ENCODE data around the gene TNFRSF25. TPM values are rescaled to one million over a fixed set of nuclear protein-coding genes. Genes with fewer than 3 reads are reported as not detected.

Gene TNFRSF25
- total and polyA plus RNA-seq, 10 of the 15 experiments (the other 5 are each of a cell fraction or from before 2014, with no cell fraction given) = 0.23 to 8.6 (median 0.46) TPM; not detected in 5

- DNase-seq (ENCODE audit: low read depth, low spot score) (no peak), FAIRE-seq (no peak), ATAC-seq (no peak)
- RAD21 ChIA-PET (ENCODE audit: unreplicated experiment) = interaction anchor here (0.9 to 1.1 kb wide), 3 partner anchors 15 to 168 kb away, joined by 3 to 5 read pairs (median 3); partner anchors contain the start of gene ACOT7
- no peaks in the 10 kb centered on the region for H3K36me3 ChIP-seq (ENCODE audit: control insufficient read depth in 2 of 2, insufficient read depth in 2 of 2, low read length in 1 of 2)
- WGBS (ENCODE audit: insufficient coverage, insufficient replicate concordance, low lambda C conversion rate, missing lambda C conversion rate) = 59% methylated on average over 17 of the region's 17 CpGs
- H3K4me2 ChIP-seq (ENCODE audit: control insufficient read depth, insufficient read depth) = peak overlapping the region; percentile 46; the same call in 1 of the 2 replicates
- CTCF ChIA-PET = interaction anchor here (0.6 to 11.8 kb wide), 14 partner anchors 8 to 1431 kb away, joined by 3 to 86 read pairs (median 5); partner anchors contain the start of gene PLEKHG5
- peaks cover 14% of the 10 kb centered on the region for H3K4me1 ChIP-seq (ENCODE audit: control insufficient read depth, insufficient read depth, low read length)
- in situ Hi-C loops (cut with MboI) = no loop called here
- H3K9me3 ChIP-seq (replicated peaks; ENCODE audit: control insufficient read depth, insufficient read depth, low read length) = no peaks in the 10 kb centered on the region
- no peak overlapping the region; the same call in 1 of the 2 replicates for H2AFZ ChIP-seq (ENCODE audit: control insufficient read depth, low read depth, low read length)
- peaks cover 4 to 8% of the 10 kb centered on the region in 2 experiments; a peak in 3 of 4 replicates for H3K27me3 ChIP-seq (replicated peaks in 1 of 2; ENCODE audit: control insufficient read depth in 2 of 2, insufficient read depth in 2 of 2, low read length in 1 of 2)
- no peaks in the 10 kb centered on the region for H3K79me2 ChIP-seq (ENCODE audit: control insufficient read depth, insufficient read depth, low read length)
- H3K27ac ChIP-seq (ENCODE audit: control insufficient read depth, insufficient read depth) = peak overlapping the region; percentile 21; the same call in 1 of the 2 replicates
- intact Hi-C loops (cut with micrococcal nuclease; ENCODE audit: unreplicated experiment) = no loop called here
- H4K20me1 ChIP-seq (ENCODE audit: control insufficient read depth, insufficient read depth) = no peaks in the 10 kb centered on the region; the same call in 1 of the 2 replicates
- TF ChIP-seq, protein P1, sequence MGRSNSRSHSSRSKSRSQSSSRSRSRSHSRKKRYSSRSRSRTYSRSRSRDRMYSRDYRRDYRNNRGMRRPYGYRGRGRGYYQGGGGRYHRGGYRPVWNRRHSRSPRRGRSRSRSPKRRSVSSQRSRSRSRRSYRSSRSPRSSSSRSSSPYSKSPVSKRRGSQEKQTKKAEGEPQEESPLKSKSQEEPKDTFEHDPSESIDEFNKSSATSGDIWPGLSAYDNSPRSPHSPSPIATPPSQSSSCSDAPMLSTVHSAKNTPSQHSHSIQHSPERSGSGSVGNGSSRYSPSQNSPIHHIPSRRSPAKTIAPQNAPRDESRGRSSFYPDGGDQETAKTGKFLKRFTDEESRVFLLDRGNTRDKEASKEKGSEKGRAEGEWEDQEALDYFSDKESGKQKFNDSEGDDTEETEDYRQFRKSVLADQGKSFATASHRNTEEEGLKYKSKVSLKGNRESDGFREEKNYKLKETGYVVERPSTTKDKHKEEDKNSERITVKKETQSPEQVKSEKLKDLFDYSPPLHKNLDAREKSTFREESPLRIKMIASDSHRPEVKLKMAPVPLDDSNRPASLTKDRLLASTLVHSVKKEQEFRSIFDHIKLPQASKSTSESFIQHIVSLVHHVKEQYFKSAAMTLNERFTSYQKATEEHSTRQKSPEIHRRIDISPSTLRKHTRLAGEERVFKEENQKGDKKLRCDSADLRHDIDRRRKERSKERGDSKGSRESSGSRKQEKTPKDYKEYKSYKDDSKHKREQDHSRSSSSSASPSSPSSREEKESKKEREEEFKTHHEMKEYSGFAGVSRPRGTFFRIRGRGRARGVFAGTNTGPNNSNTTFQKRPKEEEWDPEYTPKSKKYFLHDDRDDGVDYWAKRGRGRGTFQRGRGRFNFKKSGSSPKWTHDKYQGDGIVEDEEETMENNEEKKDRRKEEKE (IDR thresholded peaks at IDR 0.05) = no peak
- TF ChIP-seq, protein P2, sequence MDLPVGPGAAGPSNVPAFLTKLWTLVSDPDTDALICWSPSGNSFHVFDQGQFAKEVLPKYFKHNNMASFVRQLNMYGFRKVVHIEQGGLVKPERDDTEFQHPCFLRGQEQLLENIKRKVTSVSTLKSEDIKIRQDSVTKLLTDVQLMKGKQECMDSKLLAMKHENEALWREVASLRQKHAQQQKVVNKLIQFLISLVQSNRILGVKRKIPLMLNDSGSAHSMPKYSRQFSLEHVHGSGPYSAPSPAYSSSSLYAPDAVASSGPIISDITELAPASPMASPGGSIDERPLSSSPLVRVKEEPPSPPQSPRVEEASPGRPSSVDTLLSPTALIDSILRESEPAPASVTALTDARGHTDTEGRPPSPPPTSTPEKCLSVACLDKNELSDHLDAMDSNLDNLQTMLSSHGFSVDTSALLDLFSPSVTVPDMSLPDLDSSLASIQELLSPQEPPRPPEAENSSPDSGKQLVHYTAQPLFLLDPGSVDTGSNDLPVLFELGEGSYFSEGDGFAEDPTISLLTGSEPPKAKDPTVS (IDR thresholded peaks at IDR 0.05; ENCODE audit: low read depth, low read length) = no peak
- no peak for TF ChIP-seq ESRRA (IDR thresholded peaks at IDR 0.05; ENCODE audit: low read length)
- TF ChIP-seq SUPT20H (IDR thresholded peaks at IDR 0.05; ENCODE audit: borderline replicate concordance, control insufficient read depth, low read depth, low read length) = no peak
- TF ChIP-seq ASH2L (IDR thresholded peaks at IDR 0.05; ENCODE audit: borderline replicate concordance, low read depth) = no peak
- TF ChIP-seq SREBF1 (IDR thresholded peaks at IDR 0.05; ENCODE audit: low read length) = no peak
- no peak for TF ChIP-seq BHLHE40 (IDR thresholded peaks at IDR 0.05; ENCODE audit: borderline replicate concordance in 1 of 2, low read depth in 2 of 2, low read length in 1 of 2)
- H3K9ac ChIP-seq (ENCODE audit: control insufficient read depth, insufficient read depth, low read length) = no peak overlapping the region
- H3K4me3 ChIP-seq = no peak overlapping the region
- POLR2A ChIA-PET = interaction anchor here (1.7 to 1.8 kb wide), 2 partner anchors 54 to 56 kb away, joined by 4 read pairs; no protein-coding TSS in a partner anchor
- BruUV-seq (replicated peaks) = no TSS peak
- SMC1A ChIA-PET (ENCODE audit: uncharacterized antibody, unreplicated experiment) = interaction anchor here (1.0 to 1.9 kb wide), 5 partner anchors 8 to 168 kb away, joined by 3 to 5 read pairs (median 3); no protein-coding TSS in a partner anchor
These were observed 50.9 kb downstream of the TNFRSF25 start for GRCh38 chr1:6414881-6415626.
